COLO668 (cell line): ENCODE measurements around the gene TM4SF5.

ENCODE experiments used
- DNase-seq: peaks from one replicate; lab custom pipeline; 2025; ENCODE audit not compliant: unreplicated experiment; lab: John Stamatoyannopoulos, UW

Gene TM4SF5

DNA sequence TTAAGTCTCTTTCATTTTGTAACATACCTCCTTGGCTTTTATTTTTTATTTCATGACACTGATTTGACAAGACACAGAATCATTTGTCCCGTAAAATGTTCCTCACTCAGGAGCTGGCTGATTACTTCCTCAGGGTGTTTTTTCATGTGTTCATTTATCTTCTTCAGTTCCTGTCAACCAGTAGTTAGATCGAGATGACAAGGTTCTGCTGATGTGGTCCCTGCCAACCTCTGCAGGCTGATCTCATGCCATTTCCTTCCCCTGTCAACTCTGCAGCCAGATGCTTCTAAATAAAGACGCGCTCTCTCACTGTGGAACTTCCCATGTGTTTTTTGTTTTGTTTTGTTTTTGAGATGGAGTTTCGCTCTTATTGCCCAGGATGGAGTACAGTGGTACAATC lies 23.8 kb upstream of the TM4SF5 start:
- no peak for DNase-seq

DNA sequence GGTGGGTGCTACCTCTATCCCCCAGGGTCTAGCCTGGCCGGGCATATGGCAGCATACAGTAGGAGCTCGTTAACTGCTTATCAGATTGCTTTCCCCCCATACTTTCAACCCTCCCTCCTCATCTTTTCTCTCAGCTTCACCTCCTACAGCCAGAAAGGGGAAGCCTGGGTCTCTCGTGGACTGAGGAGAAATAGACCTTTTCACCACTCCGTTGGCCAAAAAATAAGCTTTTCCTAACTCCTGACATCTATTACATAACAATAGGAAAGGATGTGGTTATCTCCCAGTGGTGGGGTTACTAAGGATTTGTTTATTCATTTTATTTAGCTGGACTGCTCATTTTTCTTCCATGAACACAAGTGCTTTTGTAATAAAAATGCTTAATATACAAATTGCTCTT lies 23.0 kb upstream of the TM4SF5 start:
- no peak for DNase-seq

DNA sequence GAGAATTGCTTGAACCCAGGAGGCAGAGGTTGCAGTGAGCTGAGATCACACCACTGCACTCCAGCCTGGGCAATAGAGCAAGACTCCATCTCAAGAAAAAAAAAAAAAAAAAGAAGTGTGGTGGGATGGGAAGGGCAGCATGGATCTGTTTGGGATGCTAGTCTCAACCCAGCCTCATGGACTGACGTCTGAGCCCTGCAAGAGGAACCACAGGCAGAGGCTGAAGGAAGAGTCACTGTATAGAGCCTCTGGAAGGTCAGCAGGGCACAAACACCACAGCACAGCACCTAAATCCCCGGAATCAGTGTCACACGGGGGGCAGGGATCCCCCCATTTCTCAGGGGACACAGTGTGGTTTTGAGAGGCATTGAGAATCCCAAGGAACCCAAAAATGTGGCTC lies 21.1 kb upstream of the TM4SF5 start:
- no peak for DNase-seq

GRCh38 chr17:4751932-4752331 lies 19.8 kb upstream of the TM4SF5 start:
- DNase-seq, result no peak

GRCh38 chr17:4753392-4753791 lies 18.3 kb upstream of the TM4SF5 start:
- DNase-seq, result no peak

DNA sequence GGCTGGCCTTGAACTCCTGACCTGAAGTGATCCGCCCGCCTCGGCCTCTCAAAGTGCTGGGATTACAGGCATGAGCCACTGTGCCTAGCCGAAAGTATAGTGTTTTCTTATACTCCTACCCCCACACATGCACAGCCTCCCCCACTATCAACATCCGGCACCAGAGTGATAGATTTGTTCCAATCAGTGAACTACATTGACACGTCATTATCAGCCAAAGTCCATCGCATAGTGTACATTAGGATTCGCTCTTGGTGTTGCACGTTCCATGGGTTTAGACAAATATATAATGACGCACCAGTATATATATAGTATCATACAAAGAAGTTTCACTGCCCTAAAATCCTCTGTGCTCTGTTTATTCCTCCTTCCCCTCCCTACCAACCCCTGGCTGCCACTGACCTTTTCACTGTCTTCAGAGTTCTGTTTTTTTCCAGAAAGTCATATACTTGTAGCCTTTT lies 11.9 kb upstream of the TM4SF5 start:
- DNase-seq, result no peak

GRCh38 chr17:4764595-4764994 lies 7.1 kb upstream of the TM4SF5 start:
- DNase-seq, result no peak

GRCh38 chr17:4766201-4766600 lies 5.5 kb upstream of the TM4SF5 start:
- no peak for DNase-seq

- DNase-seq, result no peak
These were observed 5.0 kb upstream of the TM4SF5 start for GRCh38 chr17:4766723-4767122.

DNA sequence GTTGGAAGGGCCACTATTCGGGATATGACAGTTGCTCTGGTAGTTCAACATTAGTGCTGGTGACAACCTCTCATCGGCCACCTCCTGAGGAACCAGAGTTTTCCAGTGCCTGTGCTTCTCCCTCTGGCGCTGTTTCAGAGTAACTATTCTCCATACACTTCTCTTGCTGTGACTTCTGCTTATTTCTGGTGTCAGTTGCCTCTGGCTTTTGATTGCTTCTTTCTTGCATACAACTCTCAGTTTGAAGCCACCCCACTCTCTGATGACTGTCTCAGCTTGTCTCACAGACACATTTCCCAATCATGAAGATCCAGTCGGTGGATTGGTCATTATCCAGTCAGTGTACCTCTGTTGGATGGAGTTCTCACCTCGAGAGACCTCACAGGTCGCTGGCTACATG lies 3.4 kb upstream of the TM4SF5 start:
- no peak for DNase-seq

GRCh38 chr17:4769628-4770027 lies 2.1 kb upstream of the TM4SF5 start:
- DNase-seq, result no peak

- peak; percentile 15 for DNase-seq
These were observed 538 bp downstream of the TM4SF5 start for GRCh38 chr17:4772235-4772613.

DNA sequence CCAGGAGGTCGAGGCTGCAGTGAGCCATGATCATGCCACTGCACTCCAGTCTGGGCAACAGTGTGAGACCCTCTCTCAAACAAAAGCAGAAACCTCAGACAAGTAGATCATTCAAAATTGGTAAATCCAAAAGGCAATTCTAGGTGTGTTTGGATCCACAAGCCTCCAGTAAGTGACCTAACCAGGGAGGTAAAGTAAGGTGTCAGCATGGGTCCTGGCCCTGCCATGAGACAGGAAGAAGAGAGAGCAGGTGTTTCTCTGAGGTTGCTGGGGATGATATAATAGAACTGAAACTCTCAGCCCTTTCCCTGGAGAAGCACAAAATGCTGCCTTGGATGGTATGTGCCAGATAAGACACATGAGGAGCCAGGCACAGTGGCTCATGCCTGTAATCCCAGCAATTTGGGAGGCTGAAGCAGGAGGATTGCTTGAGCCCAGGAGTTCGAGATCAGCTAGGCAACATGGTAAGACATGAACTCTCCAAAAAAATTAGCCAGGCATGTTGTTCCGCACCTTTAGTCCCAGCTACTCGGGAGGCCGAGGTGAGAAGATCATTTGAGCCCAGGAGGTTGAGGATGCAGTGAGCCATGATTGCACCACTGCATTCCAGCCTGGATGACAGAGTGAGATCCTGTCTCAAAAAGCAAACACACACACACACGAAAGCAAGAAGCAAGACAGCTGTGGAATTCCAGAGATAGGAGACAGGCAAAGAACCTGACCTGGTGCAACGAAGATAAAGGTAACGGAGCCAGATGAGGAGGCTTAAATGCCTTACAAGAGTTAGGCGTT lies 6.5 kb downstream of the TM4SF5 start:
- no peak for DNase-seq

DNA sequence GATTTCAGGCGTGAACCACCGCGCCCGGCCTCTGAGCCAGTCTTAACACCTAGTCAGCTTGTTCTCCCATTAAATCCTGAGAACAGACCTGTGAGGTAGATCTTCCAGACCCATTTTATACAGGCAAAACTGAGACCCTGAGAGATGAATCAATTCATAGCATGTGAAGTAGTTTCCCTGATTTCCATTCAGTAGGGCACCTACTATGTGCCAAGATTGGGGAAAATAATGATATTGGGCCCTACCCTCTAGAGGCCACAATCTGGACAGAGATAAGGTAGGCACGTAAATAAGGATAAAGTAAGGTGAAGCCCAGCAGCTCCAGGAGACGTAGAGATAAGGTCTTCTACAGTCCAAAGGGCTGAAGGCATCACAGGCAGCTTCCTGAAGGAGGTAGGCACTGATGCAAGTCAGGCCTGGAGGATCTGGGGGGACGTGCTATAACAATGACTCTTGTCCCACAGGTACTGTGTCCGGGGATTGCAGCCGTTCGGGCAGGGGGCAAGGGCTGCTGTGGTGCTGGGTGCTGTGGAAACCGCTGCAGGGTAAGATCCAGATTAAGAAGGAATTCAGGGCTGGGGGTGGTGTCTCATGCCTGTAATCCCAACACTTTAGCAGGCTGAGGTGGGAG lies 8.8 kb downstream of the TM4SF5 start:
- DNase-seq, result no peak

DNA sequence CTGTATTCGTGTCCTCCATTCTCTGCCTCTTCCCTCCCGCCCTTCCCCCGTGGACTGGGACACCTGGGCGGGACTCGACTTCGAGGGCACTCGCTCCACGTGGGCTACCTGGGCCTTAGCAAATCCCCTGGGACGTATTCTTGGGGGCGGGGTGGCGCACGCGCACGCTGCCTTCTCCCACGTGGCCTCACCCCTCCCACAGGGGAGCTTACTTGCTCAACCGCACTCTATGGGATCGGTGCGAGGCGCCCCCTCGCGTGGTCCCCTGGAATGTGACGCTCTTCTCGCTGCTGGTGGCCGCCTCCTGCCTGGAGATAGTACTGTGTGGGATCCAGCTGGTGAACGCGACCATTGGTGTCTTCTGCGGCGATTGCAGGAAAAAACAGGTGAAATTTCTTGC lies 11.0 kb downstream of the TM4SF5 start:
- peak; percentile 1 for DNase-seq

GRCh38 chr17:4785311-4786105 lies 13.8 kb downstream of the TM4SF5 start:
- DNase-seq, result no peak

GRCh38 chr17:4786106-4786511 lies 14.4 kb downstream of the TM4SF5 start, which contains the start of gene VMO1:
TSS of gene VMO1 (minus strand) at chr17:4786364. CDS start at chr17:4786352, 12 bp downstream.
- DNase-seq, result no peak

DNA sequence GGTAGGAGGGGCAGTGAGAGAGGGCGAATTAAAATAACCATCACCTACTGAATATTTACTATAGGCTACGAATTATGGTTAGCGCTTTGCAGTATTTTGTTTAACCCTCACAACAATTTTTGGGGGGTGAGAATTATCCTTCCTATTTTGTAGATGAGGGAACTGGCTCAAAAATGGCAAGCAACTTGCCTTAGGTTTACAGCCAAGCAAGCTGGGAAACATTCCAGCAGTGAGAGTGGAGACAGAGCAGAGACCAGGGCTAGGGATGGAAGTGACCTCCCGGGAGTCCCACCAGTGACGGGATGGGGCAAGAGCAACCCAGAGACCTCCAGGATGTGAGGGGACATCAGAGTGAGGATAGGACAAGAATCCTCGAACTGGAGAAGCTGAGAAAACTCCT lies 14.8 kb downstream of the TM4SF5 start:
- DNase-seq, result no peak

DNA sequence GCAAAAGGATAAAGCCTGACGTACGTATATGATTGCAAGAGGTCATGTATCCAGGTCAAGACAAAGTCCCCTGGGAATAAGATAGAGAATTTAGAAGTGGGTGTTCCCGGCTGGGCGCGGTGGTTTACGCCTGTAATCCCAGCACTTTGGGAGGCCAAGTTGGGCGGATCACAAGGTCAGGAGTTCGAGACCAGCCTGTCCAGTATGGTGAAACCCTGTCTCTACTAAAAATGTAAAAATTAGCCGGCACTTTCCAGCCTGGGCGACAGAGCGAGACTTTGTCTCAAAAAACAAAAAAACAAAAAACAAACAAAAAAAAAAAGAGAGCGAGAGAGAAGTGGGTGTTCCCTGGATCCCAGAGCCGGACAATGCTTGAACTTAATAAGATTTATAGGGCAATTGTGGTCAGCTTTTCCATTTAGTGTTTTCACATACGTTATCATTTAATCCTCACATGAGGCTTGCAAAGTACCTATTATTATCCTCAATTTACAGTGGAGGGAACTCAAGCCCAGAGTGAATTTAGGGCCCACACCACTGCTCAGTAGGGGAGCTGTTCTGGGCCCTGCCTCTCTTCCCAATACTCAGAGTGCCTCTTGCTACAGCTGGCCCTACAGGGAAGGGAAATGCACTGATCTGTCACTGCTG lies 16.6 kb downstream of the TM4SF5 start:
- no peak for DNase-seq

- peak; percentile 26 for DNase-seq
These were observed 17.4 kb downstream of the TM4SF5 start, which contains the start of gene GLTPD2 for GRCh38 chr17:4788807-4789700. TSS of gene GLTPD2 (plus strand) at chr17:4788964. CDS start at chr17:4789012, 48 bp downstream.
